CD4-positive, alpha-beta T cell (primary cell): Measurements from ENCODE around the gene MPHOSPH6. TPM values are rescaled to one million over a fixed set of nuclear protein-coding genes. Genes with fewer than 3 reads are reported as not detected.

Experiments used
- ATAC-seq: fragments of 200-7000 bp; cut with Tn5 transposase; one replicate; pipeline ENCODE4 v1.10.0; 2022; ENCODE audit warnings: mild to moderate bottlenecking; ENCODE audit not compliant: poor library complexity
- CTCF ChIA-PET: fragments of 350-600 bp; sonication (Branson Sonifier 250); formaldehyde crosslinking; loops from one replicate; lab custom pipeline; 2021; ENCODE audit warnings: antibody characterized with exemption, inconsistent platforms; lab: Charles Lee
- POLR2A ChIA-PET: fragments of 350-600 bp; sonication (Branson Sonifier 250); formaldehyde crosslinking; loops from one replicate; lab custom pipeline; 2021; ENCODE audit warnings: antibody characterized with exemption, inconsistent platforms; lab: Charles Lee
- DNase-seq, 14 experiments: peaks; one replicate each; pipeline ENCODE4 v3.0.0-alpha.2; 2013 to 2020; ENCODE audit warnings: mixed read lengths in 2 of 14
- H3K27ac ChIP-seq, 2 donors: one replicate each; pipeline versions ENCODE4 v1.5.1 to v1.7.0; 2013; ENCODE audit warnings: low read length in 2 of 2, low read depth in 1 of 2, mild to moderate bottlenecking in 1 of 2
- H3K27me3 ChIP-seq, 2 experiments: 1 replicate in 1 of 2; 2 replicates in 1 of 2; pipeline versions ENCODE4 v1.6.1 to v1.7.0; 2013; ENCODE audit warnings: low read length in 2 of 2, control low read depth in 1 of 2, mild to moderate bottlenecking in 1 of 2, moderate library complexity in 1 of 2; ENCODE audit not compliant: insufficient read depth in 2 of 2, control insufficient read depth in 1 of 2
- H3K36me3 ChIP-seq: one replicate; pipeline ENCODE4 v1.6.1; 2013; ENCODE audit warnings: low read length, control low read depth; ENCODE audit not compliant: insufficient read depth
- H3K4me1 ChIP-seq: one replicate; pipeline ENCODE4 v1.6.1; 2013; ENCODE audit warnings: low read length, control low read depth; ENCODE audit not compliant: insufficient read depth
- H3K4me3 ChIP-seq: one replicate; pipeline ENCODE4 v1.5.1; 2013; ENCODE audit warnings: mild to moderate bottlenecking, low read length, moderate library complexity
- H3K9me3 ChIP-seq, 2 experiments: 1 replicate in 1 of 2; 2 replicates in 1 of 2; pipeline versions ENCODE4 v1.6.1 to v1.7.0; 2013; ENCODE audit warnings: low read length in 2 of 2, mild to moderate bottlenecking in 2 of 2, control low read depth in 1 of 2, moderate library complexity in 1 of 2; ENCODE audit not compliant: control insufficient read depth in 1 of 2, insufficient read depth in 1 of 2
- H3K27ac Mint-ChIP-seq: one replicate; pipeline ENCODE4 v1.8.0; 2020; ENCODE audit warnings: mixed read lengths
- H3K27me3 Mint-ChIP-seq: one replicate; pipeline ENCODE4 v1.8.0; 2021; ENCODE audit warnings: mixed read lengths
- H3K36me3 Mint-ChIP-seq: one replicate; pipeline ENCODE4 v1.8.0; 2021; ENCODE audit warnings: low read depth, mixed read lengths
- H3K4me1 Mint-ChIP-seq: one replicate; pipeline ENCODE4 v1.8.0; 2021; ENCODE audit warnings: low read depth, mixed read lengths
- H3K4me3 Mint-ChIP-seq: one replicate; pipeline ENCODE4 v1.8.0; 2020; ENCODE audit warnings: mild to moderate bottlenecking, mixed read lengths
- H3K9me3 Mint-ChIP-seq: one replicate; pipeline ENCODE4 v1.8.0; 2020; ENCODE audit warnings: mixed read lengths
- CTCF ChIP-seq: fragments of 200-600 bp; IDR thresholded peaks from one replicate; pipeline ENCODE4 v1.8.0; 2022; ENCODE audit warnings: antibody characterized with exemption, mild to moderate bottlenecking
- intact Hi-C, 2 experiments: fragments of 100-400 bp; cut with DNase I in 1 of 2; cut with micrococcal nuclease in 1 of 2; formaldehyde crosslinking; loops; one replicate each; pipeline versions ENCODE4 v1.15.1 to v1.9.0; 2023 to 2025; cut with DNase I, micrococcal nuclease
- total RNA-seq, 174 experiments: library from RNA in 2 of 174; stranded (reverse) in 2 of 174; gene quantifications; one replicate each; pipeline ENCODE4 v1.2.3 and lab custom pipeline; 2021 to 2026

MPHOSPH6 gene
- total RNA-seq, 2 experiments from 2014 or later = 14.3 to 15.5 TPM

- POLR2A ChIA-PET = interaction anchor here (1.2 to 2.7 kb wide), 2 partner anchors 9 to 36 kb away, joined by 5 to 19 read pairs; partner anchors contain the start of gene MPHOSPH6
Measured at GRCh38 chr16:82133798-82134197, 36.2 kb downstream of the MPHOSPH6 start.

GRCh38 chr16:82129881-82130280 is 40.1 kb downstream of the MPHOSPH6 start:
- ATAC-seq (no peak), DNase-seq (no peak)
- Mint-ChIP-seq H3K9me3 (peaks cover 2% of the 10 kb centered on the region), H3K27ac (no peak overlapping the region), H3K4me1 (peaks cover 17% of the 10 kb centered on the region), H3K4me3 (no peak overlapping the region), H3K27me3 (peaks cover 2% of the 10 kb centered on the region), H3K36me3 (no peaks in the 10 kb centered on the region)
- Histone ChIP-seq H3K27me3 (no peaks in the 10 kb centered on the region), H3K4me3 (no peak overlapping the region), H3K4me1 (peaks cover 14% of the 10 kb centered on the region), H3K36me3 (no peaks in the 10 kb centered on the region), H3K27ac (no peak overlapping the region), H3K9me3 (peaks cover 0 to 5% of the 10 kb centered on the region in 2 experiments)
- no peak for TF ChIP-seq CTCF
- POLR2A ChIA-PET = no interaction called here
- intact Hi-C loops = no loop called here
- CTCF ChIA-PET = no interaction called here

More at GRCh38 chr16:82133798-82134197, 36.2 kb downstream of the MPHOSPH6 start:
- Histone ChIP-seq H3K36me3 (no peaks in the 10 kb centered on the region), H3K27ac (no peak overlapping the region), H3K9me3 (no peaks in the 10 kb centered on the region), H3K4me3 (peak overlapping the region; percentile 13), H3K27me3 (no peaks in the 10 kb centered on the region), H3K4me1 (peaks cover 14% of the 10 kb centered on the region)
- CTCF ChIA-PET = interaction anchor here (1.0 kb wide), 1 partner anchor 9 kb away, joined by 3 read pairs; no protein-coding TSS in a partner anchor
- no peak for TF ChIP-seq CTCF
- peak overlapping the region; percentile 50 for H3K4me3 Mint-ChIP-seq
- intact Hi-C loops = no loop called here
- peaks cover 19% of the 10 kb centered on the region for H3K4me1 Mint-ChIP-seq
- peak overlapping the region; percentile 55 for H3K27ac Mint-ChIP-seq
- no peaks in the 10 kb centered on the region for H3K27me3 Mint-ChIP-seq
- DNase-seq (peak in 4 of 14 experiments; percentile 22 to 52 (median 32)), ATAC-seq (peak; percentile 72)
- no peaks in the 10 kb centered on the region for H3K9me3 Mint-ChIP-seq
- H3K36me3 Mint-ChIP-seq = peaks cover 6% of the 10 kb centered on the region

- Histone ChIP-seq H3K4me1 (no peaks in the 10 kb centered on the region), H3K27ac (no peak overlapping the region), H3K4me3 (no peak overlapping the region), H3K27me3 (no peaks in the 10 kb centered on the region), H3K9me3 (peaks cover 0 to 5% of the 10 kb centered on the region in 2 experiments), H3K36me3 (no peaks in the 10 kb centered on the region)
- Mint-ChIP-seq H3K27me3 (peaks cover 11% of the 10 kb centered on the region), H3K4me3 (no peak overlapping the region), H3K27ac (no peak overlapping the region), H3K36me3 (no peaks in the 10 kb centered on the region), H3K4me1 (no peaks in the 10 kb centered on the region), H3K9me3 (peaks cover 2% of the 10 kb centered on the region)
- DNase-seq = no peak
- TF ChIP-seq CTCF = no peak
- no peak for ATAC-seq
- intact Hi-C loops = no loop called here
- POLR2A ChIA-PET = interaction anchor here (2.2 kb wide), 1 partner anchor 9 kb away, joined by 5 read pairs; no protein-coding TSS in a partner anchor
- CTCF ChIA-PET = interaction anchor here (0.6 to 1.2 kb wide), 2 partner anchors 9 to 150 kb away, joined by 3 to 4 read pairs; no protein-coding TSS in a partner anchor
Measured at GRCh38 chr16:82124651-82125050, 45.4 kb downstream of the MPHOSPH6 start.
